Activated T-helper 9 cell treated with anti-CD3 and anti-CD28 coated beads, Interleukin-2, amount 50 U/mL, for 16 hours (primary cell): Measurements from ENCODE around the gene SND1.
"Not testable (repeated sequence)": the region's sequence is repeated elsewhere in the genome, so short reads cannot be mapped to it uniquely, and the experiment has no call there.

Source experiments
- DNase-seq: peaks from one replicate; pipeline ENCODE4 v3.0.0-alpha.2; 2020; ENCODE audit warnings: low read depth

The SND1 gene

DNA sequence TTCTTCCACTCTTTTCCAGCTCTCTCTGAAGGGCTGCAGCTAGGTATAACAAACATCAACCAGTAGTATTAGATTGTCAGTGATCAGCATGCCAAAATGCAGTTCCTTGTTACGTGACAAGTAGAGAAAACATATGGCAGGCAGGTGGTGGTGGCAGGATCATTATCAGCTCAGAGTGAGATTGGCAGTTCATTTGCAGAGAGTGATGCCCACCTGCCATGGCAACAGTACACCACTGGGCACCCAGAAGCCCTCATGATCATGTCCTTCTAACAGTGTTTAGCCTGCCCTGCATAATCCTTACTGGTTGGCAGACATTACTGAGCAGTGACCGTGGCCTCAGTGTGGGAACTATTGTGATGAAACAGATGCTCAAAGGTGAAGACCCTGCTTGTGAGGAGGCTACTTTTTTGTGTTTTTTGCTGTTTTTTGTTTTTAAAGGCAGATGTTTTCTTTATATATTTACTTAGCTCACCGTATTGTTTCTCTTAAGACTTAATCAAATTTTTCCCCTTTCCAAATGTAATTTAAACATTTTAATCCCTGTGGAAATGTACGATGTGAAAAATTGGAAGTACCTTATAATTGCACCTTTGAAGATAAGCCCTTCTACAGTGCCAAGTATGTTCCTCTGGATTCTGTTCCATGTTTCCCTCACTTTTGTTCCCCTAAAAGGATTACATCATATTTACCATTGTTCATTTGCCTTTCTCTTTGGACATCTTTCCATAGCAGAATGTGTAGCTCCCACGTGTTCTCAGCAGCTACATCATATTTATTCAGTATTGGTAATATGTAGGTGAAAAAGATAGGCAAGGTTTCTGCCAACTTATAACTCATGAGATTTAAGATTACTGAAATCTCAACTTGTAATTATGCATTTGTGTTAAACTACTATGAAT is 179.6 kb downstream of the SND1 start:
- no peak for DNase-seq

DNA sequence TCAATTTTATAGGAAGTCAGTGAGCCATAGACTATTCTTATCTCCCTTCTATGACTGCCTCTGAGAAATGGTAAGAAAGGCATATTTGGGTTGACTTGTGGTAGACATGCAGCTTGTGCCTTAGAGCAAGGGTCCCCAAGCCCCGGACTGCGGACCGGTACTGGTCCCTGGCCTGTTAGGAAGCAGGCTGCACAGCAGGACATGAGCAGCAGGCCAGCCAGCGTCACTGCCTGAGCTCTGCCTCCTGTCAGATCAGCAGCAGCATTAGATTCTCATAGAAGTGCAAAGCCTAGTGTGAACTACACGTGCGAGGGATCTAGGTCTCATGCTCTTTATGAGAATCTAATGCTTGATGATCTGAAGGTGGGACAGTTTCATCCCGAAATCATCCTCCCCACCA is 180.6 kb downstream of the SND1 start:
- no peak for DNase-seq

DNA sequence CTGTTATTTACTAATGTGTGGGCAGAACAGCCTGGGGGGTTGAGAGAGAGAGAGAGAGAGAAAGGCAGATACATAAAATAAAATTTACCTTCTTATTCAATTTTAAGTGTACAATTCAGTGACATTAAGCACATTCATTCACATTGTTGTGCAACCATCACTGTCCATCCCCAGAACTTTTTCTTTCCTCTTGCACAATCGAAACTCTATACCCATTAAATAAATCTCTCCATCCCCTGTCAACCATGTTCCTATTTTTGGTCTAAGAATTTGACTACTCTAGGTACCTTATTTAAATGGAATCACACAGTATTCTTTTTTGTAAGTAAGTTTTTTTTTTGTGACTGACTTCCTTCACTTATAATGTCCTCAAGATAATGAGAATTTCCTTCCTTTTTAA is 181.6 kb downstream of the SND1 start:
- no peak for DNase-seq

DNA sequence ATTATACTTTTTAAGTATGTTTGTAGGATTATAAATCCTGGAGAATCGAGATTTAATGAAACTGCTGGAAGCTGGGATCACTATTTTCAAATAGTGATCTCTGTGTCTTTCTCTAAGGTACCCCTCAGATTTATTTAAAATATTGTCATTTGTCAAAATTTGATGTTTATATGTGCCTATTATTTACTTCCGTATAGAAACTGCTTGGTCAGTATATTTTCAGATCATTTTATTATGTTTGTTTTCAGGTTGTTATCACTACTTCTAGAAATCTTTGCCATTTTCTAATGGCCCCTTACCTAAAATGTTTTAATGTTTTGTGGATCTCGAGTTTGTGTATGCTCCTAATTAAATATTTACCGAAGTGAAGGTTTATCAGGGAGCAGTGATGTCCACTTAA is 183.7 kb downstream of the SND1 start:
- DNase-seq = no peak

DNA sequence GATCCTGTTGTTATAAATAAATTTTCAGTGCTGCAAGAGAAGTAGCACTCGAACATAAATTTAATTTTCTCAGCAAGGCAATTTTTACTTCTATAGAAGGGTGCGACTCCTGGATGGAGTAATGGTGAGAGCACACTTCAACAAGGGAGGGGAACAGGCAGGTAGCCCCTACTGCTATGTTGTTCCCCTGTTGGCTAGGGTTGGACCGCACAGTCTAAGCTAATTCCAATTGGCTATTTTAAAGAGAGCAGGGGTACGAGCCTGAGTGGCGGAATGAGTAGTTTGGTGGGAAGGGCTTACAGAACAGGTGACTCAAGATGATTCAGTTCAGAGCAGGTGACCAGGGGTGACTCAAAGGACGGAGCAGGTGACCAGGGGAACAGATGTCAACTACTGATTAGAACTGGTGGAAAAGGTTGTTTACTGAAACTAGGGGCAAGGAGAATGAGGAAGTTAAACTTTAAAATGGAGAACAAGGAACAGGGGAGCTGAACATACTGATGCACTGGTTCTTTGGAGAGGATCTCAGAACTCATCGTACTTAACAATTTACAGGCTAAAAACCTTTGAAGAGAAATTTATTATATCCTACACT is 185.9 kb downstream of the SND1 start:
- DNase-seq = not testable (repeated sequence)

DNA sequence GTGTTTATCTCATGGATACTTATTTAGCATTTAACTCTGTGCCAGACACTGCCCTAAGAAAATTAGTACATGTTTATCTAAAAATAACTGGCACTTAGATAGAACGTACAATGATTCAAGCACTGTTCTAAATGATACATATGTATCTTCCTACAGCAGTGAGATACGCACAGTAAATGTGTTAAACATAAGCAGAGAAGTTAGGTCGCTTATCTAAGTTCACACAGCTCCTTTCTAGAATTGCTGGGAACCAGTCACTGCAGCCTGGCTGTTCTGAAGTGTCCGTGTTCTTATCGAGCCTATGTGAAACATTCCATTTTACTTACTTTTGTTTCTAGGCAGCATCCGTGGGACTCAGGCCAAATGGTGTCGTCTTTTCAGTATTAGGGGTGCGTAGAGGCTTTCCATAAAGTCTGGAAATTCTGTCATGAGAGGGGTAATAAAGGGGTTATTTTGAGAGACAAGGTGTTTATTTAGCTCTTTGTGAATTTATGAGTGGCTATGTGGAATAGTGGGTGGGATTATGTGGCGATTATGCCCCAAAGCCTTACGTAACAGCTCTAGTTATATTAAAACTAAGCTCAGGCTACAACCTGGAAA is 186.9 kb downstream of the SND1 start:
- no peak for DNase-seq

DNA sequence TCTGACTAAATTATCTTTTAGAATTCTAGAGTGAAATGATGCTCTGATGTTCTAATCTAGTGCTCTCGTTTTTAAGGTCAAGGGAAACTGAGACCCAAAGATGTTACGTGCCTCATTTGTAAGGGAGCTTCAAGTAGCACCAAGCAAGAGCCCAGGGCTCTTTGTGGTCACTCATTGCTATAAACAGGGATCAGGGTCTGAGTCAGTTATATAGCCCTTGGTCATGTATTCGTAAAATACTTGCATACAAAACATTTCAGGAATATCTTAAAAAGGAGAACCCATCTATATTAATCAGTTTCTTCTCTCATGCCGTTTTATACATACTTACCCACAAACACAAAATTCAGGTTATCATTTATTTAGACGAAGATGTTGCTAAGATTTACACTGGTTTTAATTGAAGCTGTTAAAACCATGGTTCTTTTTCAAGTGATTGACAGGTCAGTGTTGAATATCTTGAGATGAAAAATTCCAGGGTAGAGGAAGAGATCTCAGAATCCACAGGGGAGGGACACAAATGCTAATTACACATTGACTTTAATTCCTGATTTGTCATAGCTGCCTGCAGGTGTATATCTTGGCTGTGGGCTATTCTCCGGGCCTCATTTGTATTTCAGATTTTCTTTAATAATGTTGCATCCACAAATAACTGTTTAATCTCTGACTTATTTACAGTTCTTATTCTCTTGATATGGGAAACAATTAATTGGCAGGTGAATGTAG is 188.4 kb downstream of the SND1 start:
- DNase-seq = no peak

DNA sequence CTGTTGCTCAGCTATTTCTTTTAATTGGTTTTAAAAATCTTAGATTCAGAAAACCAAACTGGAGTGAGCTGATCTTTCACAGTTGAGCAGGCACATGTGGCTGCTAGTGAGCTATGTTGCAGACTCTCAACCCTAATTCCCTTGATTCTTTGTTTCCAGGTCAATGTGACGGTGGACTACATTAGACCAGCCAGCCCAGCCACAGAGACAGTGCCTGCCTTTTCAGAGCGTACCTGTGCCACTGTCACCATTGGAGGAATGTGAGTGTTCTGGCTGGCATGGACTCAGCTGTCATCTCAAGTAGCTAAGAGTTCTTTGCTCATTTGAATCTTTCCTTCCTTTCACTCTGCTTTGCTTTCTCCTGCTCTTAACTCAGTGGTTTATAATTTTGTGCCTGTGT is 192.2 kb downstream of the SND1 start:
- no peak for DNase-seq

DNA sequence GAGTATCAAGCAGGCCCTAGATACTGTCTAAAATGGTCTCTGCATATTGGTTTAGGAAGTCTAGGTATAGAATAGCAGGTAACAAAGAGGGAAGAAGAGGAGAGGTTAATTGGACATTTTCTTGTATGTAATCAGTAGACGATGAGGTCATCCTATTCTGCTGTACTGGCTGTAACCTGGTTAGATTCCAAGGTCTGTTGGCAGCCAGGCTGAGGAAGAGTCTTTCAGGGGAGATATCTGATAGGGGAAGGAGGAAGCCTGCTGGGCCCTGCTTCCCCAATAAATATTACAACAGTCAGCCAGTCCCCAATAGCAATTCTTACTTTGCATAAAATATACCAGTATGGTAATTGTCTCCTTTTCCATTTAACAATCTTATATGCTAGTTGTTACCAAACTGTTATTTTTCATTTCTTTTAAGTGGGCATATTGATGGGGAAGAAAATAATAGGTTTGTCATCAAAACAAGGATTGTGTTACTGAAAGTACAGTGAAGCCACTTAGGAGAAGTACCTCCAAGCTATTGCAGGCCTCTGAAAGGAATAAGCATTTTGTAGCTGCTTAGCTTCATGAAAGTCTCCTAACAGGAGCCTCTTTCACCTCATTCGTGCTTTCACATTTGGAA is 192.8 kb downstream of the SND1 start:
- DNase-seq = no peak

DNA sequence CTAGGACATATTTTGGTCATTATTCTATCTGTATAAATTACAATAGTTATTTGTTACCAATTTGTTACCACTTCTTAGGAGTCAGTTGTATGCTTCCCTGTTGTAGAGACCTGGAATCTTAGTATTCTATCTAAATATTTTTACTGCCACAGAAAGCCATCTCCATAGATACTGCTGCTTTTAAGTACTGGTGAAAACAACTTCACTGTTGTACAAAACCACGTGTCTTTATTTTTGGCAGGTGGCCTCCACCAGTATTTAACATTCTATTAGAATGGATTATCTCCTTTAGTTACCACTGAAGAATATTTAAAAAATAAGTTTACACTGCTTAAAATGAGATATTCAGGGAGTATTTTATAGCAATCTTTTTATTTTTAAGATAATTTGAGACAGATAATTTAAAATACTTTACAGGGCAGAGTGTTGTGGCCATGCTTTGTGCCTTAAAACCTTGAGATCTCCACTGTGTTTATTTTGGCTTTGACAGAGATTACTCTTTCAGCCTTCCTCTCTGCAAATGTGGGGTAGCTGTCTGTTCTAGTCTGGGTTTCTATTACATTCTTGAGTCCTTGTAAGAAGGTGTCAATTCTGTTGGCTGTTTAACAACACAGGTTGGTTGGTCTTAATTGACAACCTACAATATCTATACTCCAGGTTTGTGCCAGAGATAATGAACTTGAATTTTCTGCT is 193.7 kb downstream of the SND1 start:
- DNase-seq = no peak

DNA sequence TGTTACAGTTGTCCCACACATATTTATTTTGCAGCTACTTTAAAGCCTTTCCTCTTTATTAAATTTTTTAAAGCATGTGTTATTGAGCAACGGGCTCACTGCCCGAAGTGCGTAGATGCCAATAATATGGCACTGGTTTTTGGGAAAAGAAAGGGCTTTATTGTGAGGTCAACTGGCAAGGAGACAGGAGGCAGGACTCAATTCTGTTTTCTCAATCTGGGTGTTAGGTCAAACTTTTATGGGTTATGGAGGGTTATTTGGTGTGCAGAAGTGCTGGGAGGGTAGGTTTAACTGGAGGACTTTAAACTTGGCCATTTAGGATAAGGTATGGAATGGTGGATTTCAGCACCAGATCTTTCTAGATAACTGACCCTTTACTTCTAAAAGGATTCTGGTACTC is 195.6 kb downstream of the SND1 start:
- no peak for DNase-seq

DNA sequence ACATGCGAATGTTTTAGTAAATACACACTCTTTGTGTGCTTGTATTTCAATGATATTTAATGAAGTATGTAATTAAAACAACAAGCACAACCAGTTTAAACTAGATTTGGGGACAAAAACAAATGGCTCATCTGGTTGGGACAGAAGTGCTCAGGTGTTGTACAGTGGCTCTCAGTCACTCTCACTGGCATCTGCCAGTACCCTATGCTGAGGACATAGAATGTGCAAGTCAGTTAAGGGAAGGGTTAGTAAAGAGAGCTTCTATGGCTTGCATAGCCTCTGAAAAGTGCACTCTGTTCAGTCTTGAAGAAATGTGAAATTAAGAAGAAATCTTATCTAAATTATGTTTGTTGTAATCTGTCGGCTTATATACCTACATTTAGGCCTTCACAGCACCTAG is 196.2 kb downstream of the SND1 start:
- no peak for DNase-seq

DNA sequence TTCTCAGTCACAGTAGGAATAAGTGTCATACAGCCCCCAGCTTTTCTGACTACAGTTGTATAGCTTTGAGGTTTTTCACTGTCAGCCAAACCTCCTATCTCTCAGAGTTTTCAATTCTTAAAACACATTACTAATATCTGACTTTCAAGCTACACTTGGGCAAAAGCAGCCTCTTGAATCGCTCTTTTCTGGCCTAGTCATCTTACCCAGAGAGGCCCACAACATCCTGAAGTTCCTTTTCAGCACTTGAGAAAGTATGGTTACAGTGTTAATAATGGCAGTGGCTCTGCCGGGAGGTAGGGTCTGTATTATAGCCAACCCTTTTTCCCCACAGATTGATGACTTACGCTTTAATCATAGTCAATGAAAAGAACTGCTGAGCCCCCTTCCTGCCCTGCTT is 198.2 kb downstream of the SND1 start:
- DNase-seq = no peak

DNA sequence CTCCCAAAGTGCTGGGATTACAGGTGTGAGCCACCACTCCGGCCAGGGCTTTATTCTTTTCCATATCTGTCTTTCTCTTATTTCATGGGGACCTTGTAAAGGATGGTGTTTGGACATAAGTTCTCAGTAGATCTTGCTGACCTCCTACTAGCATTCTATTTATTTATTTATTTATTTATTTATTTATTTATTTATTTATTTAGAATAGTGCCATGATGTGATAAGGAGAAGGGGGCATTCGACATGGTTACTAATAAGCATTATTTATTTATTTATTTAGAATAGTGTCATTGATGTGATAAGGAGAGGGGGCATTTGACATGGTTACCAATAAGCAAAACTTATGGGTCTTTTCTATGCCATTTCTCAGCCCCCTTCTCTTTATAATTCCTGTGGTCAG is 202.4 kb downstream of the SND1 start:
- DNase-seq = no peak

DNA sequence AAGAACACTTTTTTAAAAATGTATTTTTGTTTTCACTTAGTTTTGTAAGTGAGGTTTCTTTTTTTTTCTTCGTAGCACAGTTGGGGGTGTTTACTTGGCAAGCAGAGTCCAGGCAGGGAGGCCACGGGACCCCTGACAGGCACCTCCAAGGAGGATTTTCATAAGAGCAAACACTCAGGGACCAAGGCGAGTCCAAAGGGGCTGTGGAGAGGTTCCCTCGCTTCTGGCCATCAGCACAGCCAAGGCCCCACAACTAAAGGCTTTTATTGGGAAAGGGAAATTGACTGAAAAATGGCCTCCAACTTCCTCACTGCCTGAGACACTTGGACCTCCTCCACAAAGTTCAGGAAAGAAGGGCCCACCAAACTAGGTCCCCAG is 205.5 kb downstream of the SND1 start:
- DNase-seq = no peak

DNA sequence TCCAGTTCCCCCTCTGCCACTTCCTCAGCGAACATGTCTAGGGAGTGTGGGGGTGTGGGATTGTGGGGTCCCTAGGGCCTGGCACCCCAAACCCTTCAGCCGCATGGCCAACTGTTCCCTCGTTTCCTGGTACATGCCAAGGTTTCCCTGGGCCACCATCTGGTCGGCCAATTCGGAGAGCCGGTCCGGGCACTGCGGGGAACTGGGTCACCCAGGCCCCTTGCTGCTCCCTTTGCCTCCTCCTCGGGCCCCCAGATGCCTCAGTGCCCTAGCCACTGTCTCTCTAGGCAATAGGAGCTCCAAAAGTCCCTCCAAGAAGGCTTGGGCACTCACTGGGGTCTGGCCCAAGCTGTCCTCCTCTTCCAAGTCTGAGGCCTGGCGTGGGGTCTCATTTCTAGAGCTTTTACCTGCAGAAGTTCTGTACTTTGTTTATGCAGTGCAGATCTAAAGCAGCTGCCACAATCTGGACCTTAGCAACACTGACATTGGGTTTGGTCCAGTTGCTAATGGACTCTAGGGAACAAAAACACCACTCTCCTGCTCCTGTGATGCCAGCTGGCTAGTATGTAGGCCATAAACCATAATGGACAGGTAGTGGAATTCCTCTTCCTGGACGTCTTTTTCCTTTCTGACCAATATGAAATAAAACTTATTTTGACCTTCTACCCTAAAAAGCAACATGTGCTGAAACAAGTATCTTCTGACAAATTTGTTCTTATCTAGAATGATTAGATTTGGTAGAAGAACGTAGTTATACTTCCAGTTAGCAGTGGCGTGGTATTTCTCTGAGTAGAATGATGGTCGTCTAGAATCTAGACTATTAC is 206.3 kb downstream of the SND1 start:
- DNase-seq = no peak

DNA sequence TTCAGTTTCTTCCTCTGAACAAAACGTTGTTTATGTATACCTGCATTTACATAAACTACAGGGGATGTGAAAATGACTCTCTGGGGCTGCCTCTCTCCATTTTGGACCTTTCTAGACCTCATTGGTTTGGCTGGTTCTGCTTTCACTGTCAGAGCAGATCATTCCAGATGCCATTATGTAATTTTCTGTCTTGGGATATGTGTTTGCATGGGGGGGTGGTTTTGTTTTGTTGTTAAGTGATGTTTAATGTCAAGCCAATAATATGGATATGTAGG is 206.9 kb downstream of the SND1 start:
- DNase-seq = no peak

DNA sequence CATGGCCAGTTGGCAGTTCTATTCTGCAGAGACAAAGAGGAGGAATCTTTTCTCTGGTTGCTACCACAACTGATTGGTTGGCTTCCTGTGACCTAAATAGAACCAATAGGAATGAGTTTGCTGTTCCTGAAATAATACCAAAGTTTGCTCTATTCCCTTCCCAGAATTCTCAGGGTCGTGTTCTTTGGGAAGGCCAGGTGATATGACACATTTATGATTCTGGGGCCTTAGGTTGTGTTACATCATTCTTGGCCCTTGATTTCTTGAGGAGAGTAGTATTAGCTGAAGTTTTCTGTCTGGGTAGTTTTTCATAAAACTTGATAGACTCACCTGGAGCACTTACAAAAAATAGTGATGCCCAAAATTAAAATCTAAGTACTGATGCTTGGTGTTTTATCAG is 207.3 kb downstream of the SND1 start:
- no peak for DNase-seq

DNA sequence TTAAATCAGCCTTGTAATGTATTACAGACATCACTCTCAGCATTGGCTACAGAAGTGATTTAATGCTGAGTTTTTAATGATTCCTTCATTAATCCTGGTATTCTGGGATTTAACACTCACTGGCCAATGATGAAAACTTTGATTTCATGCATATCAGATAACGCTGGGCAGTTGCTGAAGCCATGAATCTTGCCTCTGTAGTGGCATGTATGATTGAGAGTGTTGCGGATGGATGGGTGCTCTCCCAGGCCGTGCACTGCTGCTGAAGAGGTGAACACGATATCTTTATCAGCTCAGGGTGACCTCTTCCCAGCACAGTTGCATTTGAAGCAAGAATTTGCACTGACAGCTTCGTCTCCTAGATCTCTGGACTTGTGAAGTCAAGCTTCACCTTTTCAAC is 210.5 kb downstream of the SND1 start:
- DNase-seq = no peak

DNA sequence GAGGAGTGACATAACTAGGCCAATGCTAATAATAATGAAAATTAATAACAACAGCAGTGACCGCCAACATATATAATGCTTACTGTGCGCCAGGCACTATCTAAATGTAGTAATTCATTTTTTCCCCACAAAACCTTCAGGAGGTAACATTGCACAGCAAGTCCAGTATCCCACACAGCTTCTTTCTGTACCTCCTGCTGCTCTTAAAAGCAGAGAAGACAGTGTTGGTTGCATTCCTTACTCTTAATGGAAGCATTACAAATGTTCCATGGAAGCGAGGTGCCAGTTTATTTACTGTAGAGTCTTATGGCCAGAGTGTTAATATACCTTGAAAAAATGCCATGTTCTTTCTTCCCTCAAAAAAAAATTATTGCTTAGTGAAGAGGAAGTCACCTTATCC is 211.1 kb downstream of the SND1 start:
- DNase-seq = no peak

DNA sequence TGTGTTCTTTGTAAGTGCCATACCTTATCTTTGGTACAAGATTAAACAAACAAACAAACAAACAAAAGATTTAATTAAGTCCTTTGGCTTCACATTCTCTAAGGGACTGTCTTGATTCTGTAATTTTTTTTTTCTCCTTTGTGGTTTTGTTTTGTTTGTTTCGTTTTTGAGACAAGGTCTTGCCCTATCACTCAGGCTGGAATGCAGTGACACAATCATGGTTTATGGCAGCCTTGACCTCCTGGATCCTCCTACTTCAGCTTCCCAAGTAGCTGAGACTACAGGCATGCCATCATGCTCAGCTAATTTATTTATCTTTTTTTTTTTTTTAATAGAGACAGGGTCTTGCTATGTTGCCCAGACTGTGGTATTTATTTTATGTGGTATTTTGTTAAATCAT is 213.5 kb downstream of the SND1 start:
- no peak for DNase-seq
